BLaER1 (cell line): Measurements from ENCODE around the gene ZNF180.
"Not testable (repeated sequence)": the region's sequence is repeated elsewhere in the genome, so short reads cannot be mapped to it uniquely, and the experiment has no call there.

ENCODE experiments used
- H3K27ac ChIP-seq: shearing (Covaris generic); formaldehyde crosslinking; 2 replicates; pipeline ENCODE4 v1.8.1; 2022
- H3K27me3 ChIP-seq: shearing (Covaris generic); formaldehyde crosslinking; 2 replicates; pipeline ENCODE4 v1.8.1; 2022
- H3K36me3 ChIP-seq: shearing (Covaris generic); formaldehyde crosslinking; 2 replicates; pipeline ENCODE4 v1.8.1; 2022
- H3K4me1 ChIP-seq: shearing (Covaris generic); formaldehyde crosslinking; 2 replicates; pipeline ENCODE4 v1.8.1; 2022
- H3K4me2 ChIP-seq: shearing (Covaris generic); formaldehyde crosslinking; 2 replicates; pipeline ENCODE4 v1.8.1; 2022
- H3K4me3 ChIP-seq: shearing (Covaris generic); formaldehyde crosslinking; 2 replicates; pipeline ENCODE4 v1.8.1; 2022
- H3K9ac ChIP-seq: shearing (Covaris generic); formaldehyde crosslinking; 2 replicates; pipeline ENCODE4 v1.8.1; 2022
- H3K9me3 ChIP-seq: shearing (Covaris generic); formaldehyde crosslinking; 2 replicates; pipeline ENCODE4 v1.8.1; 2022
- H4K20me1 ChIP-seq: shearing (Covaris generic); formaldehyde crosslinking; 2 replicates; pipeline ENCODE4 v1.8.1; 2022
- Cebpa-rat ChIP-seq: shearing (Covaris generic); IDR thresholded peaks from 2 replicates; pipeline ENCODE4 v1.8.1; 2022

ZNF180 gene

DNA sequence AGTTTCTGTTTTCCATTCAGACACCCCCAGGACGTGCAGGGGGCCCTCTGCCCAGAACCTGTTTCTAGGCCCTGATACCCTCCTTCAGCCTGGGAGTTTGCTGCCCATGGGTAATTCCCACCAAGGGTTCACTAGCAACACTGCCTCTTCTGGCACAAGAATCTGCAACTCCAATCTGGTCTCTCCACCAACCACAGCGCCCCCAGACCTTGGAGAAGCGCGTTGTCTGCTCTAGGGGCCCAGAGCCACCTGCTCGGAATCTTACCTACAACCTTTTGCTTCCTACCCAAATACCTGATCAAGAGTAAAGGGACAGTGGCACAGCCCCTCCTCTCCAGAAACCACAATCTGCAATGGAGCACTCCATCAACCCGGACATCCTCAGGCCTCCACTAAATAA is 763 bp downstream of the ZNF180 start:
- peak overlapping the region; percentile 76 for H3K4me3 ChIP-seq
- H3K4me2 ChIP-seq, result peak overlapping the region; percentile 84
- H3K9ac ChIP-seq, result peak overlapping the region; percentile 84
- peaks cover 17% of the 10 kb centered on the region for H3K4me1 ChIP-seq
- H3K27me3 ChIP-seq, result no peaks in the 10 kb centered on the region
- no peaks in the 10 kb centered on the region for H4K20me1 ChIP-seq
- TF ChIP-seq Cebpa-rat, result no peak
- H3K9me3 ChIP-seq, result peaks cover 52% of the 10 kb centered on the region
- peak overlapping the region; percentile 84 for H3K27ac ChIP-seq
- H3K36me3 ChIP-seq, result peaks cover 48% of the 10 kb centered on the region

DNA sequence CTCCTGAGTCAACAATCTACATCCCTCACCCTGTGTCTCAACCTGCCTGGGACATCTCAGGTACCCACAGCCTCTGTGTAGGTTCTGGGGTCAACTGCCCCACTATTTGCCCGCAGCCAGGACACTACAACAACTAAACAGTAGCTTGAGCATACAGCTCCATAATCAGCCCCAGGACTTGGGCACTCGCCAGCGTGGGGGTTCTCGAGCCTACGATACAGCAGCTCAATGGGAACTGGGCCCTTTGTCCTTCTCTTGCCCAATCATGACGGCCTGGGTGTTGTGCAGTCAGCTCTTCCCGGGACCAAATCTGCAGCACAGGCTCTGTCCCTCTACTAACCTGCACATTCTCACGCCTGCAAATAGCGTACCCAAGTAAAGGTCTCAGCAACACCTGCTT is 1.3 kb downstream of the ZNF180 start:
- no peak for TF ChIP-seq Cebpa-rat
- peaks cover 57% of the 10 kb centered on the region for H3K9me3 ChIP-seq
- H3K4me1 ChIP-seq, result peaks cover 17% of the 10 kb centered on the region
- H4K20me1 ChIP-seq, result no peaks in the 10 kb centered on the region
- peak overlapping the region; percentile 76 for H3K4me3 ChIP-seq
- no peak overlapping the region for H3K27ac ChIP-seq
- H3K36me3 ChIP-seq, result peaks cover 53% of the 10 kb centered on the region
- no peaks in the 10 kb centered on the region for H3K27me3 ChIP-seq
- no peak overlapping the region for H3K9ac ChIP-seq
- peak overlapping the region; percentile 84 for H3K4me2 ChIP-seq

DNA sequence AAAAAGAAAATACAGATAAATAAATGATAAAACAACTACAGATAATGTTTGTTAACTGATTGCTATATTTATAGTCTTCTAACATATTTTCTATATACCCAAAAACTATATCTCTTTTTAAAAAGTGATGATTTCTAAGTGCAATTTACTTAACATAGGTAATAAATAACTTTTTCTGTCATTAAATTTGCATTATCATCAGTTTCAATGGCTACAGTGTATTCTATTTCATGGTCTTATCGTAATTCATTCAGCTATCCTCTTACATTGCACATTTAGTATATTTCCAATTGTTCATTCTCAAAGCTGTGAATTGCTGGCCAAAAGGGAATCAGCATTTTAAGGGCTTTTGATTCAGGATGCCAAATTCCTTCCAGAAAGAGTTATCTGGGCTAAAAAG is 3.6 kb downstream of the ZNF180 start:
- no peak for TF ChIP-seq Cebpa-rat
- Histone ChIP-seq H3K4me3 (peak overlapping the region; percentile 52), H3K4me2 (no peak overlapping the region), H3K36me3 (peaks cover 76% of the 10 kb centered on the region), H3K27ac (no peak overlapping the region), H3K27me3 (no peaks in the 10 kb centered on the region), H3K4me1 (peaks cover 17% of the 10 kb centered on the region), H3K9ac (no peak overlapping the region), H3K9me3 (peaks cover 80% of the 10 kb centered on the region), H4K20me1 (no peaks in the 10 kb centered on the region)

DNA sequence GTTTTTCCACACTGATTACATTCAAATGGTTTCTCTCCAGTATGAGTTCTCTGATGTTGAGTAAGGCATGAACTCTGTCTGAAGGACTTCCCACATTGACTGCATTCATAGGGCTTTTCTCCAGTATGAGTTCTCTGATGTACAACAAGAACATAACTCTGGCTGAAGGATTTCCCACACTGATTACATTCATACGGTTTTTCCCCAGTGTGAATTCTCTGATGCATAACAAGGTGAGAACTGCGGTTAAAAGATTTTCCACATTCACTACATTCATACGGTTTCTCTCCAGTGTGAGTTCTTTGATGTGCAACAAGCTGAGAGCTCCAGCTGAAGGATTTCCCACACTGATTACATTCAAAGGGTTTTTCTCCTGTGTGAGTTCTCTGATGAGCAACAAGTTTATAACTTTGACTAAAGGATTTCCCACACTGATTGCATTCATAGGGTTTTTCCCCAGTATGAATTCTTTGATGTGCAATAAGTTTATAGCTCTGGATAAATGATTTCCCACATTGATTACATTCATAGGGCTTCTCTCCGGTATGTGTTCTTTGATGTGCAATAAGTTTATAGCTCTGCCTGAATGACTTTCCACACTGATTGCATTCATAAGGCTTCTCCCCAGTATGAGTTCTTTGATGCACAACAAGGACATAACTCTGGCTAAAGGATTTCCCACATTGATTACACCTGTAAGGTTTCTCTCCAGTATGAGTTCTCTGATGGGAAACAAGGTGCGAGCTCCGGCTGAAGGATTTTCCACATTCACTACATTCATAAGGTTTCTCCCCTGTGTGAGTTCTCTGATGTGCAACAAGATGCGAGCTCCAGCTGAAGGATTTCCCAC is 23.5 kb downstream of the ZNF180 start:
- H3K4me1 ChIP-seq, result no peaks in the 10 kb centered on the region
- peaks cover 95% of the 10 kb centered on the region for H3K36me3 ChIP-seq
- H3K9me3 ChIP-seq, result peaks cover 100% of the 10 kb centered on the region
- no peak overlapping the region for H3K27ac ChIP-seq
- no peaks in the 10 kb centered on the region for H4K20me1 ChIP-seq
- no peak overlapping the region for H3K9ac ChIP-seq
- no peak overlapping the region for H3K4me2 ChIP-seq
- TF ChIP-seq Cebpa-rat, result no peak
- H3K4me3 ChIP-seq, result peak overlapping the region; percentile 49
- no peaks in the 10 kb centered on the region for H3K27me3 ChIP-seq

DNA sequence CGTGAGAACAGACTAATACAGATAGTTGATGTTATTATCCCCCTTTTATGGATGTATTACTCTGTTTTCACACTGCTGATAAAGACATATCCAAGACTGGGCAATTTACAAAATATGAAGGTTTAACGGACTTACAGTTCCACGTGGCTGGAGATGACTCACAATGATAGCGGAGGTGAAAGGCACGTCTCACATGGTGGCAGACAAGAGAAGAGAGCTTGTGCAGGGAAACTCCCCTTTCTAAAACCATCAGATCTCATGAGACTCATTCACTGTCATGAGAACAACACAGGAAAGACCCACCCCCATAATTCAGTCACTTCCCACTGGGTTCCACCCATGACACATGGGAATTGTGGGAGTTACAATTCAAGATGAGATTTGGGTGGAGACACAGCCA is 31.6 kb downstream of the ZNF180 start:
- H3K4me2 ChIP-seq, H3K9ac ChIP-seq, H3K27me3 ChIP-seq, H3K4me1 ChIP-seq, H3K4me3 ChIP-seq, H3K27ac ChIP-seq, H4K20me1 ChIP-seq: not testable (repeated sequence)
- H3K9me3 ChIP-seq, result peaks cover 97% of the 10 kb centered on the region
- peaks cover 24% of the 10 kb centered on the region for H3K36me3 ChIP-seq

DNA sequence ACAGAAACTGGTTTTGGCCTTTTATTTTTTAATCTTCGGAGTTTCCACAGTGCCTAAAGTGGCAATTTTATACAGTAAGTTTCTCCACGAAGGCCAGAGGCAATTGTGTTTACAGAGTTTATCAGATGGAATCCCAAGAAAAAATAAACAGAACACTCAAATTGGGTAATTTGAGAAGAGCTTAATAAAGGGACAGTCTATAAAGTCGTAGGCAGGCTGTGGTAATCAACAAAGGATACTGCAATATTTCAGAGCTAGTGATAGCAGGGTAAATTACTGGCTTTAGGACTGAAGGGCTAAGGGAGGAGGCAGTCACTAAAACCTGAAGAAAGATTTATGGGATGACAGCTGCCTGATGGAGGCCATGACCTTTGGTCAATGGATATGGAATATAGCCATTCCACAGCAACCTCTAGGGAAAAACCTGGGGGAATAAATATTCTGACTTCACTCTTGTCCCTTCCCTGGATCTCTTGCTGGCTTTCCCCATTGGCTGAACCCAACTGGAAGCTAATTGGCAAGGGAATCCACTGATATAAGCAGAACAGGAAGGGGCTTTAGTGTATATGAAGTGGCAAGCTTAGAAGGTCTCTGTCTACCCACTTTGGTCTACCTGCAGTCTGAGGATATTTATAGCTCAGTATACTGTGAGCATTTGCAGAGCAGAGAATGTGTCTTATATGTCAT is 37.6 kb downstream of the ZNF180 start:
- H3K9me3 ChIP-seq, result peaks cover 77% of the 10 kb centered on the region
- not testable (repeated sequence) for H4K20me1 ChIP-seq, H3K9ac ChIP-seq, H3K36me3 ChIP-seq, H3K27ac ChIP-seq, H3K4me3 ChIP-seq, H3K27me3 ChIP-seq, H3K4me1 ChIP-seq, H3K4me2 ChIP-seq

DNA sequence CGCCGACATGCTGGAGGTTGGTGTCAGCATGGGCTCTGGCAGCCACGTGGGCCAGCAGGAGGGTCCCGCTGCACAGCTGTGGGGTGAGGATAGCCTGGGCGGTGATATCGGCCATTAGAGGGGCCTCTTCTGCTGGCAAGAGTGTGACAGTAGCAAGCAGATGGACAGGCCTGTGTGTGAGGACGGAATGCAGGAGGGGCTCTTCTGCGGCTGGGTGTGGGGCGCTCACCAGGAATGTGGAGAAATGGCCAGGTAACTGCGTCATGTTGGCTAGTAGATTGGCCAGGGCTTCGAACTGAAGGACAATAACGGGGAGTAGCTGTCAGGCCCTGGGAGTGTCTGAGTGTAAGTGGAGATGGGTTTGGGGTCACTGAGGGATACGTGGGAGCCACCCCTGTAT is 44.3 kb downstream of the ZNF180 start:
- H3K9me3 ChIP-seq, result peaks cover 85% of the 10 kb centered on the region
- not testable (repeated sequence) for H3K4me1 ChIP-seq, H3K9ac ChIP-seq, H3K36me3 ChIP-seq, H3K4me3 ChIP-seq, H3K27ac ChIP-seq, H3K4me2 ChIP-seq, H3K27me3 ChIP-seq, H4K20me1 ChIP-seq

DNA sequence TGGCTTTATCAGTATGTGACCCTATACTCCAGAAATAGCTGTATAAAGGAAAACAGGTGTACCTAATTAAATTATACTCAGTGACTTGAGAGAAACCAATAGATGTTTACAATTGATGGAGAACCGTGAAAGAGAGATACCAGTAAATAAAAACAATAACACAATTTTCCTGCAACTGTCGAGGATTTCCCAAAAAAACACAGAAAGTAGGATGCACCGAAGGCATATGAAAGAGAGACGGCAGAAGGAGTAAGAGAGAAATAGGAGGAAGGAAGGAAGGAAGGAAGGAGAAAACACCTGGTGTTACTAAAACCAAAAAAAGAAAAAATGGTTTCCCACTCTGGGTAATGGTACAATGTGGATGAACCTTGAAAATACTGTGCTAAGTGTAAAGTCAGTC is 45.2 kb downstream of the ZNF180 start:
- Histone ChIP-seq H3K4me2 (no peak overlapping the region), H3K27me3 (no peaks in the 10 kb centered on the region), H3K4me3 (no peak overlapping the region), H4K20me1 (no peaks in the 10 kb centered on the region), H3K36me3 (no peaks in the 10 kb centered on the region), H3K4me1 (no peaks in the 10 kb centered on the region), H3K27ac (no peak overlapping the region), H3K9ac (no peak overlapping the region), H3K9me3 (peaks cover 91% of the 10 kb centered on the region)
- TF ChIP-seq Cebpa-rat, result no peak

DNA sequence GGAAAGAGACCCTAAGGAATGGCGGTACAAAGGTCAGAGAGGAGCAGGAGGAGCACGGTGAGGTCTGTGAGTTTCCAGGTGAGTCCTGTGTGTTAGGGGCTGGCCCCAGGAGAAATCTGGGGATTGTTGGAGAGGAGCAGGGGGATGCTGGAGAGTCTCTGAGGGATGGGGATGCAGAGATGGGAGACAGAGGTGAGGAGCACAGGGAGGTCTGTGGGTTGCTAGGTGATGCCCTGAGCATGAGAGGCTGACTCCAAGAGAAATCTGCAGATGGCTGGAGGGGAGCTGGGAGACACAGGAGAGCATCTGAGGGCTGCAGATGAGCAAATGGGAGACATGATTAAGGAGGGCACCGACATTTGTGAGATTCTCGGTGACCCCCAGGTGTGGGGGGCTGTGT is 48.0 kb downstream of the ZNF180 start:
- Histone ChIP-seq H3K4me1 (no peaks in the 10 kb centered on the region), H3K4me3 (no peak overlapping the region), H3K36me3 (no peaks in the 10 kb centered on the region), H3K9ac (no peak overlapping the region), H3K4me2 (no peak overlapping the region), H3K9me3 (peaks cover 92% of the 10 kb centered on the region), H3K27ac (no peak overlapping the region), H3K27me3 (no peaks in the 10 kb centered on the region), H4K20me1 (no peaks in the 10 kb centered on the region)
- no peak for TF ChIP-seq Cebpa-rat

DNA sequence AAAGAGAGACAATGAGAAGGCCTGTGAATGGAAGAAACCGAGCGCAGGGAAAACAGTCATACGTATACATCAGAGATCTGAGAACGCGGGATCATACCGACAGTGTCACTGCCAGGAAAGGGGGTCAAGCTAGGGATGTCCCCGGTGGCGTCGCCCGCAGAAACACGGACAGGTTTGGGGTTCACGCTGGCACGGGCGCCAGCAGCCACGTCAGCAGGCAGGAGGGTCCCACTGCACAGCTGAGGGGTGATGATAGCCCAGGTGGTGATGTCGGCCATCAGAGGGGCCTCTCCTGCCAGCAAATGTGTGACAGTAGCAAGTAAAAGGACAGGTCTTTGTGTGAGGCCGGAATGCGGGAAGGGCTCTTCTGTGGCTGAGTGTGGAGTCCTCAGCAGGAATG is 48.6 kb downstream of the ZNF180 start:
- Histone ChIP-seq H3K4me2 (no peak overlapping the region), H3K9me3 (peaks cover 92% of the 10 kb centered on the region), H3K4me1 (no peaks in the 10 kb centered on the region), H3K4me3 (no peak overlapping the region), H3K27me3 (no peaks in the 10 kb centered on the region), H4K20me1 (no peaks in the 10 kb centered on the region), H3K9ac (no peak overlapping the region), H3K36me3 (no peaks in the 10 kb centered on the region), H3K27ac (no peak overlapping the region)
- no peak for TF ChIP-seq Cebpa-rat
